K562 treated with DMSO at 1 percent for 24 hours (cell line): ENCODE measurements around the gene RIC8A. TPM values are rescaled to one million over a fixed set of nuclear protein-coding genes. Genes with fewer than 3 reads are reported as not detected.

ENCODE experiments used
- total RNA-seq: library from RNA; unstranded; fragments of 300-600 nt; gene quantifications from 2 replicates; pipeline ENCODE4 v1.2.3, GENCODE V29; 2022; ENCODE audit warnings: low read depth; ENCODE audit not compliant: insufficient read depth

The RIC8A gene
- 128 and 143 TPM in 2 replicates for total RNA-seq

DNA sequence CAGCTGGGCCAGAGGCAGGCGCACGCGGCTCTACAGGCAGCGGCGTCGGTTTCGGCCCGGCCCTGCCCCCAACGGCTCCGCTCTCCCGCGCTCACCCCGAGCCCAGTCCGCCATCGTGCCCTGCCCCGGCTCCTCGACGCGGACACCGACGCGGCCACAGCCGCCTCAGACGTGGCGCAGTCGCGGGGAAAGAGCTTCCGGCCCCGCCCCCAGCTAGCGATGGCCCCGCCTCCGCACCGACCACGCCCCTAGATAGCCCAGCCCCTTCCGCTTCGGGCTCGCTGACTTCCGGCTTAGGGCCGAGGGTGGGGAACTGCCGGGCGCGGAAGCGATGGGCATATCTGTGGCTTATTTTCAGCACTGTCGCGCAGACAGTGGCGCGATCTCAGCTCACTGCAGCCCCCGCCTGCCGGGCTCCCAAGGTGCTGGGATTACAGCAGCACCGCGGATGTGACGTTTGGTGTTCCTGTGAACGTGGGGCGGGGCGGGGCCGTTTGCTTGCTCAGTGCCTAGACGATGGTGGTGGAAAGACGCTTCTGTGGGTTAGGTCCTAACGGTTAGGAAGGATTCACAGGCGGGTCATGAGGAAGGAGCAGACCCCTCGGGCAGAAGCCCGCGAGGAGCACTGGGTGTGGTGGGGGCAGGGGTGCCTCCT lies at the start of gene RIC8A, which contains the start of gene BET1L:
TSS of gene RIC8A (plus strand) at position 501 of the 655 bp plus-strand sequence. CDS start 1,147 bp downstream, outside the sequence.
TSS of gene BET1L (minus strand) at position 192 of the 655 bp plus-strand sequence. CDS start at position 114, 78 bp downstream.

DNA sequence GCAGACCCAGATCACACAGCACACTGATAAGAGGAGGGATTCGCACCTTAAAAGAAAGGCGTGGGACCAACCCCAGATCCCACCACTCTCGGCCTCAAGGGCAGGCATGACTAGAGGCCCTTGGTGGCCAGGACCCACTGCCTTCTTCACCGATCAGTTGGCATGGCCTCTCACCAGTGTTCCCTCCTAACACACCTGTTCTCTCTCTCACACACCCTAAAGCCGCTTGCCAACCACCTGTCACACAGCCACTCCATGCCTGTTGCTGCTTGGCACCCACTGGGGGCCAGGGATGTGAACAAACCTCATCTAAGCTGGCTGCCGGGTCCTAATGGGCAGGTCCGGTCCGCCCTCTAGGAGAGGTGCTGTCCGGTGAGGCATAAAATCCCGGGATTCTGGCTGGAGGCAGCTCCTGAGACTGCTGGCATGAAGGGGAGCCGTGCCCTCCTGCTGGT lies 14.8 kb upstream of the RIC8A start, which contains the start of gene SCGB1C1:
TSS of gene SCGB1C1 (plus strand) at position 405 of the 455 bp plus-strand sequence. CDS start at position 427, 22 bp downstream.

DNA sequence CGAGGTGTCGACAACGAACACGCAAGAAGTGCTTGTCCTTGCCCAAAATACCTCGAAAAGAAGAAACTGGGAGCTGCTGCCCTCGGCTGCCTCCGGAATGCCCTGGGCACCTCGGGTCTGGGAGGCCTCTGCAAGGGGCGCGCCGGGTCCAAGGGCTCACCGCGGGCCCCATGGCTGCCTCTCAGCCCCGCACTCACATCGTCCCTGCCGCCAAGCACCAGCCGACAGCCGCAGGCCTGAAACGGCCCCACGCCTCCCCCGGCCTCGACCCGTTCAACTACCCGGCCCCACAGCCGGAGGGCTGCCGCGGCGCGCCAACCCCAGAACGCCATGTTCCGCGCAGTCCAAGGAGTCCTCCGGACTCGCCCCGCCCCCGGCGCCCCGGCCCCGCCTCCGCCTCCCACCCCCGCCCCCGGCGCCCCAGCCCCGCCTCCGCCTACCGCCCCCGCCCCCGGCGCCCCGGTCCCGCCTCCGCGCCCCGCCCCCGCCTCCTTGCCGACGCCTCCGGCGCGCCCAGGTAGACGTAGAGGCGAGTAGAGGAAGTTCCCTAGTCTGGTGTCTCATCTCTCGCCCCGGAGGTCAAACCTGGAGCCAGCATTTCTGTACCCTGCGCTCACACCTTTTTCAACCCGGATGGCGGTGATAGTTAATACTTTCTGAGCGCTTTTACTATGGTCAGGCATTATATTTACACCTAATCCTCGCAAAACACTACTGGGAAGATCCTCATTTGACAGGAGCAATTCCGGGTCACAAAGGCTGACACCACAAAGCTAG lies 28.7 kb downstream of the RIC8A start, which contains the start of gene SIRT3:
TSS of gene SIRT3 (minus strand) at position 346 of the 777 bp plus-strand sequence. CDS start at position 332, 14 bp downstream.

DNA sequence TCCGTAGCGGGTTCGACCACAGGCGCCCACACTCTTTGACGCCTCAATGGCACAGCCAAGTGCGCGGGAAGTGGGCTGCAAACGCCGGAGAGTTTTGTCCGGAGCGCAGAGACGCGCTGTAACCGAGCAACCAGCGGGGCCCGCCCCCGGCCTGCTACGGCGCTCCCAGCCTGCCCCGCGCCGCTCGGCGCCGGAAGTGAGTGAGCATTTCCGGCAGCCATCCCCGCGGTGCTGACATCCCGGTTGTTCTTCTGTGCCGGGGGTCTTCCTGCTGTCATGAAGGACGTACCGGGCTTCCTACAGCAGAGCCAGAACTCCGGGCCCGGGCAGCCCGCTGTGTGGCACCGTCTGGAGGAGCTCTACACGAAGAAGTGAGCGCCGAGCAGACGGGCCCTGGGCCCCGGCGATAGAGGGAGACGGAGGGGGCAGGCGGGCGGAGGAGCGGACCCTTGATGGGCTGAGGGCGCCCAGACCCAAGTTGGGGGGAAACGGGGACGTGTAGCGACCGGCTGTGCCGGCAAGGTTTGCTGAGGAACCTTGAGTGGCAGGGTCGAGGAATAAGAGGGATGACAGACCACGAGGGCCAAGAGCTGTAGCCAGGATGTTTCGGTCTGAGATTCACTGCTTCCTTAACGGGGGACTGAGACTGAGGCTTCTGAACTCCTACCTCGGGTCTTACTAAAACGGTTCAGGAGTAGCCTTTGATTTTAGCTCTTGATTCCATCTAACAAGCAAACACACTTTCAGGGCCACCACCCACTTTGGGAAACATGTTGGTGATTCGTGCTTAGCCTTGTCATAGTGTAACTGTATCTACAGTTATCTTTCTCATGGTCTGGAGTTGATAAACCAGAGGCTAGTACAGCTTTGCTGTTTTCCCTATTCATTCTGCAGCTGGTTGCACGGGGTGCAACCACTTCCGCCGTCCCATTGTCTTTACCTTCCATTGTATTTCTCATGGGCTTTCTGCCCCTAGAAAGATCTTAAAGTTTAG lies 29.6 kb downstream of the RIC8A start, which contains the start of gene PSMD13:
TSS of gene PSMD13 (plus strand) at position 203 of the 994 bp plus-strand sequence. CDS start at position 277, 74 bp downstream.

Other genes with a start within 250 kb of the RIC8A start
- gene SCGB1C1, start 14.6 kb upstream of the RIC8A start, total RNA-seq: not detected in 2 replicates
- 54.9 and 55.4 TPM in 2 replicates for gene BET1L, start 309 bp upstream of the RIC8A start, total RNA-seq
- gene SIRT3, start 28.6 kb downstream of the RIC8A start, total RNA-seq: 27.0 and 39.8 TPM in 2 replicates
- 173 and 177 TPM in 2 replicates for gene PSMD13, start 29.3 kb downstream of the RIC8A start, total RNA-seq
- gene NLRP6, start 70.7 kb downstream of the RIC8A start, total RNA-seq: 1.2 and 3.3 TPM in 2 replicates
- 27.6 and 29.2 TPM in 2 replicates for gene PGGHG, start 81.4 kb downstream of the RIC8A start, total RNA-seq
- not detected in 2 replicates for gene IFITM5, start 91.8 kb downstream of the RIC8A start, total RNA-seq
- 327 and 343 TPM in 2 replicates for gene IFITM2, start 100.1 kb downstream of the RIC8A start, total RNA-seq
- 817 and 870 TPM in 2 replicates for gene IFITM1, start 106.3 kb downstream of the RIC8A start, total RNA-seq
- 221 and 261 TPM in 2 replicates for gene IFITM3, start 113.2 kb downstream of the RIC8A start, total RNA-seq
- gene B4GALNT4, start 161.8 kb downstream of the RIC8A start, total RNA-seq: 9.3 and 14.9 TPM in 2 replicates
- gene PKP3, start 186.5 kb downstream of the RIC8A start, total RNA-seq: 76.7 and 82.1 TPM in 2 replicates
- gene SIGIRR, start 207.3 kb downstream of the RIC8A start, total RNA-seq: 178 and 181 TPM in 2 replicates
- 7.5 and 9.6 TPM in 2 replicates for gene ANO9, start 234.3 kb downstream of the RIC8A start, total RNA-seq
- gene PTDSS2, start 242.6 kb downstream of the RIC8A start, total RNA-seq: 55.5 and 69.8 TPM in 2 replicates